Superior temporal gyrus (tissue), 1 donor: Measurements from ENCODE around the gene GPR162.
"Not testable (repeated sequence)": the region's sequence is repeated elsewhere in the genome, so short reads cannot be mapped to it uniquely, and the experiment has no call there.

Experiments
- DNase-seq: peaks from one replicate; pipeline ENCODE4 v3.0.0-alpha.2; 2016; ENCODE audit errors: extremely low spot score

GPR162 gene

GRCh38 chr12:6873094-6874014 lies 51.7 kb downstream of the GPR162 start, which contains the start of gene SPSB2:
Gene SPSB2, minus strand, starts transcription at chr12:6873303. Its CDS starts 402 bp downstream, at chr12:6872901.
- peak; percentile 89 for DNase-seq

- not testable (repeated sequence) for DNase-seq
Measured at GRCh38 chr12:6874015-6874368, 52.4 kb downstream of the GPR162 start.
